GM10248 (cell line): Measurements from ENCODE around the gene PMEPA1.

Source experiments
- CTCF ChIA-PET: fragments of 300-600 bp; sonication (Branson Sonifier 250); formaldehyde crosslinking; extraction: SDS; loops from one replicate; lab custom pipeline; 2021; ENCODE audit warnings: antibody characterized with exemption; lab: Yijun Ruan, JAX
- POLR2A ChIA-PET: fragments of 350-650 bp; sonication (Branson Sonifier 250); formaldehyde crosslinking; extraction: SDS; loops from one replicate; lab custom pipeline; 2020; ENCODE audit warnings: antibody characterized with exemption; lab: Yijun Ruan, JAX
- DNase-seq: peaks from one replicate; pipeline ENCODE4 v3.0.0; 2012; ENCODE audit errors: extremely low spot score
- CTCF ChIP-seq: IDR thresholded peaks from 2 replicates; pipeline ENCODE4 v1.5.1; 2012; ENCODE audit warnings: mild to moderate bottlenecking, low read depth; ENCODE audit errors: extremely low read depth, missing control alignments, control extremely low read depth

The PMEPA1 gene

GRCh38 chr20:57656821-57657534 is 52.8 kb downstream of the PMEPA1 start:
- ChIA-PET CTCF (interaction anchor here (1.1 to 6.1 kb wide), 2 partner anchors 12 to 429 kb away, joined by 3 to 47 read pairs; no protein-coding TSS in a partner anchor), POLR2A (no interaction called here)
- TF ChIP-seq CTCF: no peak
- DNase-seq: peak; percentile 19

- TF ChIP-seq CTCF: no peak
- ChIA-PET CTCF (interaction anchor here (1.0 to 6.1 kb wide), 4 partner anchors 11 to 430 kb away, joined by 3 to 47 read pairs (median 8); no protein-coding TSS in a partner anchor), POLR2A (no interaction called here)
- peak; percentile 15 for DNase-seq
Measured at GRCh38 chr20:57656252-57656820, 53.5 kb downstream of the PMEPA1 start.

GRCh38 chr20:57655809-57656155 is 54.0 kb downstream of the PMEPA1 start:
- ChIA-PET POLR2A (no interaction called here), CTCF (interaction anchor here (1.0 to 6.1 kb wide), 3 partner anchors 11 to 431 kb away, joined by 3 to 47 read pairs (median 12); no protein-coding TSS in a partner anchor)
- no peak for TF ChIP-seq CTCF
- peak; percentile 17 for DNase-seq

- peak; percentile 23 for DNase-seq
- TF ChIP-seq CTCF: no peak
- ChIA-PET CTCF (interaction anchor here (0.8 to 6.1 kb wide), 16 partner anchors 10 to 527 kb away, joined by 3 to 47 read pairs (median 4); no protein-coding TSS in a partner anchor), POLR2A (no interaction called here)
Measured at GRCh38 chr20:57654998-57655808, 54.6 kb downstream of the PMEPA1 start.

GRCh38 chr20:57654363-57654997 is 55.3 kb downstream of the PMEPA1 start:
- TF ChIP-seq CTCF: peak; percentile 83
- ChIA-PET POLR2A (no interaction called here), CTCF (interaction anchor here (0.7 to 6.1 kb wide), 32 partner anchors 9 to 556 kb away, joined by 3 to 47 read pairs (median 3); partner anchors contain the start of gene ZBP1)
- peak; percentile 89 for DNase-seq
